SK-N-SH (cell line): ENCODE data around the gene SLC51A. TPM values are rescaled to one million over a fixed set of nuclear protein-coding genes. Genes with fewer than 3 reads are reported as not detected.

Source experiments
- CTCF ChIA-PET: fragments of 300-600, 350-600 bp; formaldehyde crosslinking; extraction: SDS; loops from one replicate; lab custom pipeline; 2021; lab: Yijun Ruan, JAX
- POLR2A ChIA-PET: fragments of 350-600 bp; sonication (Branson Sonifier 250); formaldehyde crosslinking; extraction: SDS; loops from one replicate; lab custom pipeline; 2020; ENCODE audit warnings: antibody characterized with exemption, inconsistent platforms; lab: Yijun Ruan, JAX
- DNase-seq: peaks from one replicate; pipeline ENCODE4 v3.0.0; 2012
- H2AFZ ChIP-seq: fragments of 200-600 bp; sonication (generic); 2 replicates; pipeline ENCODE4 v1.8.1; 2016; ENCODE audit warnings: antibody characterized with exemption, mild to moderate bottlenecking, low read depth
- H3F3A ChIP-seq: fragments of 200-600 bp; sonication (generic); replicated peaks from 2 replicates; pipeline ENCODE3; 2016; ENCODE audit warnings: antibody characterized with exemption, mild to moderate bottlenecking; ENCODE audit not compliant: insufficient read depth
- H3K27ac ChIP-seq, 2 experiments: fragments of 200-500 bp in 1 of 2; fragments of 200-600 bp in 1 of 2; sonication (Bioruptor generic) in 1 of 2; sonication (generic), shearing (Covaris generic) in 1 of 2; 2 replicates each; pipeline versions ENCODE4 v1.5.1 to v1.6.1; 2014 to 2016; ENCODE audit warnings: low read depth in 2 of 2, inconsistent platforms in 1 of 2, low read length in 1 of 2, mild to moderate bottlenecking in 1 of 2, mixed read lengths in 1 of 2
- H3K27me3 ChIP-seq: fragments of 200-600 bp; sonication (generic), shearing (Covaris generic); 2 replicates; pipeline ENCODE4 v1.6.1; 2016; ENCODE audit warnings: mixed run types; ENCODE audit not compliant: insufficient read depth
- H3K36me3 ChIP-seq, 2 experiments: fragments of 200-500 bp in 1 of 2; fragments of 200-600 bp in 1 of 2; sonication (Bioruptor generic) in 1 of 2; sonication (generic) in 1 of 2; replicated peaks in 1 of 2; 2 replicates each; pipeline versions ENCODE3 to v1.5.1; 2014 to 2016; ENCODE audit warnings: low read length in 1 of 2, mild to moderate bottlenecking in 1 of 2; ENCODE audit not compliant: insufficient read depth in 2 of 2, control insufficient read depth in 1 of 2
- H3K4me1 ChIP-seq, 2 experiments: fragments of 200-500 bp in 1 of 2; fragments of 200-600 bp in 1 of 2; sonication (Bioruptor generic) in 1 of 2; sonication (generic), shearing (Covaris generic) in 1 of 2; 2 replicates each; pipeline versions ENCODE4 v1.5.1 to v1.6.1; 2014 to 2016; ENCODE audit warnings: low read depth in 1 of 2, low read length in 1 of 2, mixed run types in 1 of 2; ENCODE audit not compliant: insufficient read depth in 2 of 2, control insufficient read depth in 1 of 2
- H3K4me2 ChIP-seq: fragments of 200-600 bp; sonication (generic), shearing (Covaris generic); 2 replicates; pipeline ENCODE4 v1.6.1; 2017; ENCODE audit warnings: mixed run types
- H3K4me3 ChIP-seq, 2 experiments: fragments of 200-500 bp in 1 of 2; fragments of 200-600 bp in 1 of 2; sonication (Bioruptor generic) in 1 of 2; sonication (generic), shearing (Covaris generic) in 1 of 2; 2 replicates each; pipeline versions ENCODE4 v1.5.1 to v1.8.1; 2014 to 2016; ENCODE audit warnings: low read depth in 2 of 2, inconsistent platforms in 1 of 2, low read length in 1 of 2, mild to moderate bottlenecking in 1 of 2, mixed read lengths in 1 of 2, moderate library complexity in 1 of 2
- H3K79me2 ChIP-seq: fragments of 200-600 bp; sonication (generic); 2 replicates; pipeline ENCODE4 v1.8.1; 2017; ENCODE audit warnings: mild to moderate bottlenecking; ENCODE audit not compliant: insufficient read depth
- H3K9ac ChIP-seq: fragments of 200-600 bp; sonication (generic); 2 replicates; pipeline ENCODE4 v1.6.1; 2017; ENCODE audit warnings: mixed run types
- H3K9me2 ChIP-seq: fragments of 200-600 bp; sonication (generic); 2 replicates; pipeline ENCODE4 v1.6.1; 2017; ENCODE audit warnings: mixed run types
- H3K9me3 ChIP-seq: fragments of 200-600 bp; sonication (generic); 2 replicates; pipeline ENCODE4 v1.6.1; 2017; ENCODE audit warnings: mixed run types, mild to moderate bottlenecking, moderate library complexity
- H4K20me1 ChIP-seq: fragments of 200-600 bp; sonication (generic); 2 replicates; pipeline ENCODE4 v1.6.1; 2017; ENCODE audit warnings: mild to moderate bottlenecking, mixed run types; ENCODE audit not compliant: insufficient read depth
- CHD2 ChIP-seq: fragments of 150-350 bp; IDR thresholded peaks from 2 replicates; pipeline ENCODE4 v1.6.1; 2018; ENCODE audit warnings: low read length; ENCODE audit not compliant: partially characterized antibody
- EP300 ChIP-seq, 2 experiments: IDR thresholded peaks; 2 replicates each; pipeline versions ENCODE4 v1.4.0 to v1.6.1; 2012; ENCODE audit warnings: borderline replicate concordance in 1 of 2, low read depth in 1 of 2, low read length in 1 of 2
- EZH2phosphoT487 ChIP-seq: fragments of 200-600 bp; sonication (generic); IDR thresholded peaks from 2 replicates; pipeline ENCODE4 v1.6.1; 2017; ENCODE audit warnings: low read depth, mixed run types, mild to moderate bottlenecking, antibody characterized with exemption, moderate library complexity, borderline replicate concordance
- FOSL2 ChIP-seq: IDR thresholded peaks from 2 replicates; pipeline ENCODE4 v1.4.0; 2012; ENCODE audit warnings: low read depth, mild to moderate bottlenecking, moderate library complexity, borderline replicate concordance
- JUND ChIP-seq: IDR thresholded peaks from 2 replicates; pipeline ENCODE4 v1.4.0; 2012
- MEF2A ChIP-seq: IDR thresholded peaks from 2 replicates; pipeline ENCODE4 v1.4.0; 2012; ENCODE audit warnings: low read depth, borderline replicate concordance
- MXI1 ChIP-seq: IDR thresholded peaks from 2 replicates; pipeline ENCODE4 v1.6.1; 2012; ENCODE audit warnings: mild to moderate bottlenecking, low read depth, low read length, improper control_type of control experiment
- NRF1 ChIP-seq: IDR thresholded peaks from 2 replicates; pipeline ENCODE4 v1.6.1; 2012; ENCODE audit warnings: low read depth, mild to moderate bottlenecking, low read length
- RFX5 ChIP-seq: IDR thresholded peaks from 2 replicates; pipeline ENCODE4 v1.6.1; 2012; ENCODE audit warnings: mild to moderate bottlenecking, improper control_type of control experiment, low read length
- RXRA ChIP-seq: IDR thresholded peaks from 2 replicates; pipeline ENCODE4 v1.4.0; 2012; ENCODE audit warnings: low read depth, mild to moderate bottlenecking, borderline replicate concordance
- TCF12 ChIP-seq: IDR thresholded peaks from 2 replicates; pipeline ENCODE4 v1.4.0; 2012
- TEAD4 ChIP-seq: IDR thresholded peaks from 2 replicates; pipeline ENCODE4 v1.4.0; 2012; ENCODE audit warnings: mild to moderate bottlenecking, borderline replicate concordance; ENCODE audit not compliant: insufficient read depth
- WGBS: methylation state at CpG from one replicate; pipeline ENCODE4 v1.1.6; 2017; ENCODE audit warnings: low lambda C conversion rate; 5-methylcytosine and 5-hydroxymethylcytosine counted together
- polyA plus RNA-seq, 3 experiments: library from polyadenylated mRNA; depleted of rRNA; stranded (reverse); fragments of >200 nt; gene quantifications; 2 replicates each; pipeline ENCODE4 v1.2.3, GENCODE V29; 2012
- TF ChIP-seq, protein P1 (sequence below): IDR thresholded peaks from 2 replicates; pipeline ENCODE4 v1.4.0; 2012; ENCODE audit warnings: low read depth, borderline replicate concordance
- TF ChIP-seq, protein P2 (sequence below): IDR thresholded peaks from 2 replicates; pipeline ENCODE4; 2012
- TF ChIP-seq, protein P3 (sequence below): IDR thresholded peaks from 2 replicates; pipeline ENCODE4 v1.4.0; 2012; ENCODE audit warnings: low read depth, borderline replicate concordance

The SLC51A gene
- polyA plus RNA-seq, 1 of the 3 experiments (the other 2 are of a cell fraction): not detected

DNA sequence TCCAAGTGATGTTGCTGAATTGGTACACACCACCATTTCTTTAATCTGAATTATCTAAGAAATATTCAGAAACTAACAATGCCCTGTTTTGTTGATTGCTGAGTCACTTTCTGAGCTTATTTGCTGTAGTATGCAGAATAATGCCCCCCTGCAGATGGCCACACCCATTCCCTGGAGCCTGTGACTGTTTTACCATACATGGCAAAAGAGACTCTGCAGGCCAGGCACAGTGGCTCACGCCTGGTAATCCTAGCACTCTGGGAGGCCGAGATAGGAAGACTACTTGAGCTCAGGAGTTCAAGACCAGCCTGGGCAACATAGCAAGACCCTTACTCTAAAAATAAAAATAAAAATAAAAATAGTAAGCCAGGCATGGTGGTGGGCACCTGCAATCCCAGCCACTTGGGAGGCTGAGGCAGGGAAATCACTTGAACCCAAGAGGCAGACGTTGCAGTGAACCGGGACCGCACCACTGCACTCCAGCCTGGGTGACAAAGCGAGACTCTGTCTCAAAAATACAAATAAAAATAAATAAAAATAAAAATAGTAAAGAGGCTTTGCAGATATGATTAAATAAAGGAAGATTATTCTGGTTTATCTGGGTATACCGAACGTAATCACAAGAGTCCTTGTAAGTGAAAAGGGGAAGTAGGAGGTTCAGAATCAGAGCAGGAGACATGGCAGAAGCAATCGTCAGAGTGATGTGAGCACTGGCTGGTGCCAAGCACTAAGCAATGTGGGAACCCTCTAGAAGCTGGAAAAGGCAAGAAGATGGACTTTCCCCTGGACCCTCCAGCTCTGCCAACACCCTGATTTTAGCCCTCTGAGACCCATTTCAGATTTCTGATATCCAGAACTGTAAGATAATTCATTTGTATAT is 52.2 kb downstream of the SLC51A start:
- peaks cover 25% of the 10 kb centered on the region; the same call in 1 of the 2 replicates for H3K79me2 ChIP-seq
- H3K27me3 ChIP-seq: no peaks in the 10 kb centered on the region
- H3K36me3 ChIP-seq: peaks cover 8 to 40% of the 10 kb centered on the region in 2 experiments
- H3K9me2 ChIP-seq: no peaks in the 10 kb centered on the region
- no peak for TF ChIP-seq CHD2
- TF ChIP-seq MXI1: no peak
- TF ChIP-seq RFX5: no peak
- peak; percentile 36; the same call in 1 of the 2 replicates for TF ChIP-seq FOSL2
- TF ChIP-seq JUND: peak; percentile 24; the same call in 1 of the 2 replicates
- TF ChIP-seq, protein P1, sequence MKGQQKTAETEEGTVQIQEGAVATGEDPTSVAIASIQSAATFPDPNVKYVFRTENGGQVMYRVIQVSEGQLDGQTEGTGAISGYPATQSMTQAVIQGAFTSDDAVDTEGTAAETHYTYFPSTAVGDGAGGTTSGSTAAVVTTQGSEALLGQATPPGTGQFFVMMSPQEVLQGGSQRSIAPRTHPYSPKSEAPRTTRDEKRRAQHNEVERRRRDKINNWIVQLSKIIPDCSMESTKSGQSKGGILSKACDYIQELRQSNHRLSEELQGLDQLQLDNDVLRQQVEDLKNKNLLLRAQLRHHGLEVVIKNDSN: no peak
- no peak for TF ChIP-seq MEF2A
- no peak for TF ChIP-seq EZH2phosphoT487
- TF ChIP-seq RXRA: no peak
- TF ChIP-seq TEAD4: no peak
- TF ChIP-seq TCF12: peak; percentile 23; the same call in 1 of the 2 replicates
- TF ChIP-seq, protein P2, sequence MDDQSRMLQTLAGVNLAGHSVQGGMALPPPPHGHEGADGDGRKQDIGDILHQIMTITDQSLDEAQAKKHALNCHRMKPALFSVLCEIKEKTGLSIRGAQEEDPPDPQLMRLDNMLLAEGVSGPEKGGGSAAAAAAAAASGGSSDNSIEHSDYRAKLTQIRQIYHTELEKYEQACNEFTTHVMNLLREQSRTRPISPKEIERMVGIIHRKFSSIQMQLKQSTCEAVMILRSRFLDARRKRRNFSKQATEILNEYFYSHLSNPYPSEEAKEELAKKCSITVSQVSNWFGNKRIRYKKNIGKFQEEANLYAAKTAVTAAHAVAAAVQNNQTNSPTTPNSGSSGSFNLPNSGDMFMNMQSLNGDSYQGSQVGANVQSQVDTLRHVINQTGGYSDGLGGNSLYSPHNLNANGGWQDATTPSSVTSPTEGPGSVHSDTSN: no peak
- TF ChIP-seq NRF1: no peak
- TF ChIP-seq, protein P3, sequence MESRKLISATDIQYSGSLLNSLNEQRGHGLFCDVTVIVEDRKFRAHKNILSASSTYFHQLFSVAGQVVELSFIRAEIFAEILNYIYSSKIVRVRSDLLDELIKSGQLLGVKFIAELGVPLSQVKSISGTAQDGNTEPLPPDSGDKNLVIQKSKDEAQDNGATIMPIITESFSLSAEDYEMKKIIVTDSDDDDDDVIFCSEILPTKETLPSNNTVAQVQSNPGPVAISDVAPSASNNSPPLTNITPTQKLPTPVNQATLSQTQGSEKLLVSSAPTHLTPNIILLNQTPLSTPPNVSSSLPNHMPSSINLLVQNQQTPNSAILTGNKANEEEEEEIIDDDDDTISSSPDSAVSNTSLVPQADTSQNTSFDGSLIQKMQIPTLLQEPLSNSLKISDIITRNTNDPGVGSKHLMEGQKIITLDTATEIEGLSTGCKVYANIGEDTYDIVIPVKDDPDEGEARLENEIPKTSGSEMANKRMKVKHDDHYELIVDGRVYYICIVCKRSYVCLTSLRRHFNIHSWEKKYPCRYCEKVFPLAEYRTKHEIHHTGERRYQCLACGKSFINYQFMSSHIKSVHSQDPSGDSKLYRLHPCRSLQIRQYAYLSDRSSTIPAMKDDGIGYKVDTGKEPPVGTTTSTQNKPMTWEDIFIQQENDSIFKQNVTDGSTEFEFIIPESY: no peak
- no peak for TF ChIP-seq EP300 (IDR thresholded peaks at IDR 0.05; ENCODE audit: borderline replicate concordance in 1 of 2, low read depth in 1 of 2, low read length in 1 of 2)
- POLR2A ChIA-PET: no interaction called here
- peaks cover 0 to 16% of the 10 kb centered on the region in 2 experiments; a peak in 1 of 4 replicates for H3K4me1 ChIP-seq
- peak overlapping the region in 1 of 2 experiments; percentile 14; a peak in 1 of 4 replicates for H3K27ac ChIP-seq
- no peak overlapping the region for H3K4me3 ChIP-seq
- no peak overlapping the region for H3K9ac ChIP-seq
- peaks cover 17% of the 10 kb centered on the region for H3F3A ChIP-seq
- H4K20me1 ChIP-seq: peaks cover 7% of the 10 kb centered on the region; the same call in 1 of the 2 replicates
- no peak for DNase-seq
- WGBS: 90% methylated on average over 9 of the region's 9 CpGs
- no peak overlapping the region for H2AFZ ChIP-seq
- CTCF ChIA-PET: interaction anchor here (0.6 to 1.7 kb wide), 4 partner anchors 13 to 260 kb away, joined by 3 to 6 read pairs (median 4); no protein-coding TSS in a partner anchor
- H3K9me3 ChIP-seq: no peaks in the 10 kb centered on the region
- H3K4me2 ChIP-seq: no peak overlapping the region
